Natural killer cell treated with Interleukin-12 subunit alpha and Interleukin-12 subunit beta and Interleukin-15 and Interleukin-18, amount 100 ng/mL, for 72 hours (primary cell): ENCODE data around the gene DLGAP1. TPM values are rescaled to one million over a fixed set of nuclear protein-coding genes. Genes with fewer than 3 reads are reported as not detected.
A peak's percentile ranks its signal among the peaks of the same experiment; 100 is the strongest.

ENCODE experiments used
- ATAC-seq, 2 donors: fragments of 150-1000 bp; cut with Tn5 transposase in 1 of 2; sonication (Bioruptor Pico), chemical (Tn5 transposase) in 1 of 2; 2 replicates each; pipeline ENCODE4 v1.10.0; 2021
- DNase-seq: peaks from one replicate; pipeline ENCODE4 v3.0.0; 2022; ENCODE audit warnings: low spot score
- H3K27ac Mint-ChIP-seq, 2 donors: 1 replicate in 1 of 2; 2 replicates in 1 of 2; pipeline ENCODE4 v1.8.0; 2022; ENCODE audit warnings: mixed read lengths in 2 of 2, mild to moderate bottlenecking in 1 of 2, moderate library complexity in 1 of 2
- H3K27me3 Mint-ChIP-seq, 2 donors: 1 replicate in 1 of 2; 2 replicates in 1 of 2; pipeline ENCODE4 v1.8.0; 2022; ENCODE audit warnings: mixed read lengths in 2 of 2
- H3K36me3 Mint-ChIP-seq: one replicate; pipeline ENCODE4 v1.8.0; 2022; ENCODE audit warnings: mixed read lengths
- H3K4me1 Mint-ChIP-seq, 2 donors: 1 replicate in 1 of 2; 2 replicates in 1 of 2; pipeline ENCODE4 v1.8.0; 2022; ENCODE audit warnings: low read depth in 2 of 2, mixed read lengths in 2 of 2, mild to moderate bottlenecking in 1 of 2
- H3K4me3 Mint-ChIP-seq: one replicate; pipeline ENCODE4 v1.8.0; 2022; ENCODE audit warnings: mixed read lengths
- H3K9me3 Mint-ChIP-seq: 2 replicates; pipeline ENCODE4 v1.8.0; 2022; ENCODE audit warnings: mixed read lengths
- total RNA-seq, 2 donors: library from RNA; stranded (reverse); gene quantifications; one replicate each; pipeline ENCODE4 v1.2.3, GENCODE V29; 2022

DLGAP1 gene
- total RNA-seq, 2 donors from 2014 or later: not detected

DNA sequence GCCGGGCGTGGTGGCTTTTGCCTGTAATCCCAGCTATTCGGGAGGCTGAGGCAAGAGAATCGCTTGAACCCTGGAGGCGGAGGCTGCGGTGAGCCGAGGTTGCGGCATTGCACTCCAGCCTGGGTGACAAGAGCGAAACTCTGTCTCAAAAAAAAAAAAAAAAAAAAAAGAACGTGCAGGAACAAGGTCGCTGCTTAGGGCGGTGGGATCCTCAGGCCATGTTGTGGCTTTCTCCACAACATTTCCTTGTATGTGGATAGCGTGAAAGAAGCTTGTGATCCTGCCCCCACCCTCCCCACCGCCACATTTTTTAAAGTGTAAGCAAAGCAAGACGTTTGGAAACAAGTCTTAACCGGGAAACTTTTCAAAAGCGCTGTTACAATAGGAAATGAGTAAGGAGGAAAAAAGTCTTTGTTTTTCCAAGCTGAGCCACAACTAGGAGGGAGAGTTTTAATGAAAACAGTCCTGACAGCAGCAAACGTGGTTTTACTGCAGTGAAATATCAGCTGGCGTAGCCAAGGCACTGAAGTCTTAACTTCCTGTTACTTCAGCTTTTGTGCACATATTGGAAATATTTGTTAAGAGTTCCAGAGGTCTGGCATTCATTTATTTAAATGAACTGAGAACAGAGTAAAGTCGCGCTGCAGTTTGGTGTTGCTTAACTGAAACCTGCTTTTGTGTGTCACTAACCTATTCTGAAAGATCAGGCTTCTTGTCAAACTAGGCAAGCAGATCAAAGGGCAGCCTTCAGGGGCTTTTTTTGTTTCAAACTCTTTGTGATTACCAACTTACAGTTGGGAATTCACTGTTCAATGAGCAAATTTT is 1001.4 kb downstream of the DLGAP1 start:
- Mint-ChIP-seq H3K27me3 (no peaks in the 10 kb centered on the region), H3K27ac (peak overlapping the region; percentile 99), H3K4me3 (peak overlapping the region; percentile 97), H3K4me1 (peaks cover 34% of the 10 kb centered on the region in 2 donors), H3K9me3 (no peaks in the 10 kb centered on the region), H3K36me3 (peaks cover 12% of the 10 kb centered on the region)
- no peak for DNase-seq
- ATAC-seq: no peak

DNA sequence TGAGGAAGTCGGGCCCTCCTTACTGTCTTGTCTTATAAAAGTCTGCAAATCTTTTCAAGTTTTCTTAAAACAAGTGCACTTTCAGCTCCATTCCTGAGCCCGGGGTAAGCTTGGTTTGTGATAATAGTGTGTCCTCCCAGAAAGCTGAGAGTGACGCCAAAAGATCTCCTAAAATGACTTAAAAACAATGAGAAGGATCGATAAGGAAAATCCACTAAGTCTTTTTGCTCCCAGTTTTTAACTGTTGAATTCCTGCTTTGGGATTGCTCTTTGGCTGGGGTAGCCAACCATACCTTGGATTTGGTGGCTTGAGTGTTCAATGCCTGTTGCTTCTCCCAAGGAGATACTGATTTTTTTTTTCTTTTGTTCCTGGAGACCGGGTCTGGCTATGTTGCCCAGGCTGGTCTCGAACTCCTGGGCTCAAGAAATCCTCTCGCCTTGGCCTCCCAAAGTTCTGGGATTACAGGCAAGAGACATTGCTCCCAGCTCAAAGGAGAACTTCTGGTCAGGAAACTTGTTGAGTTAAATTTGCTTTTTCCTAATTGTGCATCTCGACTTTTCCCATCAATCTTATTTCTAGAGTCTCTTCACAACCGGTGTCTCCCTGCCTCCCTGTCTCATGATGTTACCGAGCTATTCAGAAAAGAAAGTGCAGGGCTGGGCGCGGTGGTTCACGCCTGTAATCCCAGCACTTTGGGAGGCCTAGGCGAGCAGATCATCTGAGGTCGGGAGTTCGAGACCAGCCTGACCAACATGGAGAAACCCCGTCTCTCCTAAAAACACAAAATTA is 1002.2 kb downstream of the DLGAP1 start:
- Mint-ChIP-seq H3K36me3 (peaks cover 5% of the 10 kb centered on the region), H3K4me1 (peaks cover 29 to 35% of the 10 kb centered on the region in 2 donors), H3K4me3 (peak overlapping the region; percentile 97), H3K27me3 (no peaks in the 10 kb centered on the region), H3K27ac (peak overlapping the region; percentile 99), H3K9me3 (no peaks in the 10 kb centered on the region)
- ATAC-seq: no peak
- no peak for DNase-seq

DNA sequence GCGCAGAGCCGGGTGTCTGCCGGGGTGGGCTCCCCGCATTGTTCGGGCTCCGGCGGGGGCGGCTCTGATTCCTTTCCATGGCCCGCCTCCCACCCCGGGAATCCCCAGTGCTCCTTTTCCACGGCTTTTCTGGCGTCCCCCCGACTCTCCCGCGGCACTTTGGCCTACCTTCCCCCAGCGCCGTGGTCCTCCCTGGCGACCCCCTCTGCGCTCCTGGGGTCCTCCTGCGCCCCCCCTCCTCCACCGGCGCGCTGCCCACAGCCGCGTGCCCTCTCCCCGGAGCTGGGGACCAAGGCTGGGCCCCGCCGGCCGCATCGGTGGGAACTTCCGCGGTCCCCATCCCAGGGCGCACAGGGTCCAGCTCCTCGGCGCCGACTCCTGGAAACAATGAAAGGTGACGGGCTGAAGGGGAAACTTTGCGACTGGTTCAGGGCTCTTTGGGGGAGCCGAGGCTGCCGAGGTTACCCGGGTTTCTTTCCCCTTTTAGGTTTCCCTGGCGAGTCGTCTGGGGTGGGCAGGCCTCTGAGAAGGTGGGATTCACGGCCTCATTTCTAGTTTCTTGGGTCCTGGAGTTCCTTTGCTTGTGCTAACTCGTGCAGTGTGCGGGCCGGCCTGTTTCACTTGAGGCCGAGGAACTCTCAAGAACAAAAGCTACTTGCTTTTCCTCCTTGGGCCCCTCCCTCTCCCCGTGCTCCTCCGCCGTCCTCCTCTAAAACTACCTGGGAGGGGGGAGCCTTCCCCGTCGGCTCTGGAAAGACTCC is 1002.9 kb downstream of the DLGAP1 start:
- Mint-ChIP-seq H3K4me1 (peaks cover 25 to 37% of the 10 kb centered on the region in 2 donors), H3K9me3 (no peaks in the 10 kb centered on the region), H3K4me3 (peak overlapping the region; percentile 97), H3K27me3 (no peaks in the 10 kb centered on the region), H3K36me3 (no peaks in the 10 kb centered on the region), H3K27ac (peak overlapping the region; percentile 99)
- ATAC-seq (no peak), DNase-seq (no peak)

DNA sequence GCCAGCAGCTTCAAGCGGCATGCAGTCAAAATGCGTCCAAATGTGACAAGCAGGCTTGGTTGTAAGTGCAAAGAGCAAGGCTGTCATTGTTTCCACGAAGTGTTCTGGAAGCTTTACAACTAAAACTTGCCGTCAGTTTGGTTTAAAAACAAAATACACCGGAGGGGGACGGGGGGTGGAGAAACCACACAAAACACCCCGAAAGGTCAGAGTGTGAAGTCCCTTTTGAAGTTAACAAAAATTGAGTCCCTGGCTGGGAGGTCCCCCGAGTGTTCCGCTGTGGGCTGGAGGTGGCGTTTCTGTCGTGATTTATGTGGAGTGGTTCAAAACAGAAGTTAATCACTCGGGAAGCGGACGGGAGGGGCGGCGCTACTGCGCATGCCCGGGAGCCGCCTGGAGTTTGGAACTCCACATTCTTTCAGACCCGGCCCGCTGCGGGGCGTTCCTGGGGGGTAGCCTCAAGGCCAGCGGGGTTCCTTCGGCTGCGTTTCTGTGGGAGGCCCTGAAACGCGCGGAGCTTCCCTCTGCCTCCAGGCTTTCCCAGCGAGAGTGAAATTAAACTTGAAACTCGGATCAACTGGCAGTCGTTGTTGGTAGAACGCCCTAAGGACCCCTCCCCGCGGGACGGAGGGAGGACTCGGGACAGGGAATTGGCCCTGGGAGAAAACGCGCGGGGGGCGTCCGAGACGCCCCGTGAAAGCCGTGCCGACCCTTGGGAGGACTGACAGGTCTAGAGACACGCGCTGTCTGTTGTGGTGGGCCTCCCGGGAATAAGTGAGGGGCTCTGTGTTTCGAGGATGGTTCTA is 1003.7 kb downstream of the DLGAP1 start:
- peaks cover 30 to 40% of the 10 kb centered on the region in 2 donors for H3K4me1 Mint-ChIP-seq
- ATAC-seq (no peak), DNase-seq (peak; percentile 90)
- no peaks in the 10 kb centered on the region for H3K27me3 Mint-ChIP-seq
- no peaks in the 10 kb centered on the region for H3K36me3 Mint-ChIP-seq
- H3K9me3 Mint-ChIP-seq: no peaks in the 10 kb centered on the region
- peak overlapping the region; percentile 99 for H3K27ac Mint-ChIP-seq
- peak overlapping the region; percentile 97 for H3K4me3 Mint-ChIP-seq

DNA sequence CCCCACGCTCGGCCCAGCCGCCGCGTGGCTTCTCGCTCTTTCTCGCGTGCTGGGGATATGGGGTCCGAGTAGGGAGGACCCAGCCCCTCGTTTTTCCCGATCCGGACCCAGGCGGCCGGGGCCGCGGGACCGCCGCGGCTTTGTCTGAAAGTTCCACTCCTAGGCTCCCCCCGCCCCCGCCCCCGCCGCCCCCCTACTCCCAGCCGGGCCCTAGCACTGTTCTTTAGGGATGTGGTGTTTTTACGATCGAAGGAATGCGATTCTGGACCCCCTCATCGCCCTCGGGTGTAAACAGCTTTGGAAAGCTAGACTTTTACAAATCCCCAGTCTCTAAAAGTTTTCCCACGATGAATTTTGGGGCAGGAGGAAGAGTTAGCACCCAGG is 1004.3 kb downstream of the DLGAP1 start:
- no peak for ATAC-seq
- H3K4me1 Mint-ChIP-seq: peaks cover 30 to 40% of the 10 kb centered on the region in 2 donors

DNA sequence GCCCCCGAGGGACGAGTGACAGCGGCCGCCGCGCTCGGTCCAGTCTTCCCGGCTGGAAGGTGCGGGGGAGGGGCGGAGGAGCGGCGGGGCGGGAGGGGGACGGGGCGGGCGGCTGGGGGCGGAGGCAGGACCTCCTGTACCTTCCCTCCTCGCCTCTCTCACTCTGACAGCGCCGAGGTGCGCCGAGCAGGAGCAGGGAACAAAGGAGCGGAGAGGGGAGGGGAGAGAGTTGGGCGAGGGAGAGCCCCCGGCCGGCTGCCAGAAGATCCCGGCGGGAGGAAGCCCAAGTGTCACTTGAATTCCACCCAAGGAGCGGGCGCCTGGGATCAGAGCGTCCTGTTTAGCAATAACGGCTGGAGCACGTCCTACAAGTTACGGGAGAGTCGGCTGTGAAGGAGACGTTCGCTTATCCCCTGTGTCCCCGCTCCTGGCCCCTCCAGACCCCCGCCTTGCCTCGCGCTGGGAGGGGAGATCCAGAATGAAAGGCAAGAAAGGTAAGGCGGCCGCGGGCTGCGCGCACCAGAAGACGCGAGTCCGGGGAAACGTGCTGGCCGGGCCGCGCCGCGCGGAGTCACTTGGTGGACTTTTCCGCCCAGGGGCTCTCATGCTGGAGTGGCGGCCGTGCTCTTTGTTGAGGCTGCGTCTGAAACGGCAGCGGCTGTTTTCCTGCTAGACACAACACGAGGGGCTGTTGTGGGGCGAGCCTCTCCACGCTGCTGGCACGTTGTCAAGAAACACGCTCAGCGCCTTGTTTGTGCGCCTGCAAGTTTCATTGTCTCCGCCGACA is 1004.9 kb downstream of the DLGAP1 start, which contains the start of gene TGIF1:
TSS of gene TGIF1 (plus strand) at position 161 of the 787 bp plus-strand sequence. CDS start at position 479, 318 bp downstream.
- H3K9me3 Mint-ChIP-seq: no peaks in the 10 kb centered on the region

More for the DNA sequence above, 1004.3 kb downstream of the DLGAP1 start:
- no peaks in the 10 kb centered on the region for H3K36me3 Mint-ChIP-seq
- H3K4me3 Mint-ChIP-seq: peak overlapping the region; percentile 97
- H3K27me3 Mint-ChIP-seq: no peaks in the 10 kb centered on the region
- H3K9me3 Mint-ChIP-seq: no peaks in the 10 kb centered on the region
- no peak for DNase-seq
- H3K27ac Mint-ChIP-seq: peak overlapping the region; percentile 99

DNA sequence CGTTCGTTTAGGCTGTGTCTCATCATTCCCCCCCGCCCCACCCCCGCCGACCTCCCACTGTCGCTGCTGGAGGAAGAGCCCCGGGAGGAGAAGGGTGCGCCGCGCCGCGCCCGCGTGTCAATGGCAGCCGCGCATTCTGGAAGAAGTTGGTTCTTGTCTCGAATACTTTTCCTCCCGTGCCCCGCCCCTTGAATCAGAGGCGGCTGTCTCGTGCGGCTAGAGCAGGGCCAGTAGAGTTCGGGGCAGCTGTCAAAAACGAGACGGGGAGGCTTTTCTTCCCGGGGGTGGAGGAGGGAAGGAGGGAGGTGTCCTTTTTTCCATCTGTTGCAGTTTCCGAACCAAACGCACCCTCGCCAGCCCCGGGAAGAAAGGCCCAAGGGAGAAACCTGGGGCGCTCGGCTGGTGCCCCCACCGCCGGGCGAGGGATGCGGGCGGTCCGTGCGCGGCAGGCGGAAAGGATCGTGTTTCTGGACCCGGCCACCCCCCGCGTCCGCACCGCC is 1005.5 kb downstream of the DLGAP1 start:
- Mint-ChIP-seq H3K9me3 (no peaks in the 10 kb centered on the region), H3K36me3 (no peaks in the 10 kb centered on the region), H3K4me3 (peak overlapping the region; percentile 97), H3K4me1 (peaks cover 30 to 37% of the 10 kb centered on the region in 2 donors), H3K27ac (peak overlapping the region; percentile 99), H3K27me3 (no peaks in the 10 kb centered on the region)
- no peak for DNase-seq
- peak; percentile 0 to 7 for ATAC-seq

More for the DNA sequence above, 1004.9 kb downstream of the DLGAP1 start, which contains the start of gene TGIF1:
- H3K27me3 Mint-ChIP-seq: no peaks in the 10 kb centered on the region
- H3K4me1 Mint-ChIP-seq: peaks cover 30 to 40% of the 10 kb centered on the region in 2 donors
- peak within 1 kb of the TSS; percentile 97 for H3K4me3 Mint-ChIP-seq
- peak within 1 kb of the TSS; percentile 99 for H3K27ac Mint-ChIP-seq
- peak; percentile 4 for ATAC-seq
- H3K36me3 Mint-ChIP-seq: no peaks in the 10 kb centered on the region
- DNase-seq: peak; percentile 74

DNA sequence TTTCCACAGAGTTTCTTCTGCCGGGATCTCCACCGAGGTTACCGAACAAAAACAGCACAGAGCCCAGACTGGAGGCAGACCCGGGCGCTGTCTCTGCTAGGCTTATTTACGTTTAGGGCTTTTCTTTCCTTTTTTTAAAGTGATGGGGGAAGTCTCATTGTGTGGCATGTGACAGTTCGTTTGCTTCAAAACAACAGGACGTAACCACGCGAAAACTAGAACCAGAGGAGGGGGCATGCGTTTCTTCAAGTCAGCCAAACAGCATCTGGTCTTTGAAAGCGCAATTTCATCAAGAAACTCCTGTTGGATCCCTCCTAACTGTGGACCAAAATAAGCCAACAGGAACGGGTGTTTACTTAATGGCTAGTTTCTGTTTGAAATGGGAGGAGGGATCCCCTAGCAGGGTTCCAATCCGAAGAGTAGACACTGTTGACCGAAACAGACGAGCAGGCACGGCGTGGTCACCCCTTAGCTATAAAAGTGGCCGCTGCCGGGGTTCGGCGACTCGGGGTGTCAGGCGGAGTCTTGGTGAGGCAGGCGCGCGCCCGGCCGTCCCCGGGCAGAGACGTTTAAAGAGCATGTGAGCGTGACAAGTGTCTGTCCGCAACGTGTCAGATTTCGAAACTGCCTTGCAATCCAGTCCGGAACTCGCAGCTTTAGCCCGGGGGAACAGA is 1006.1 kb downstream of the DLGAP1 start:
- Mint-ChIP-seq H3K27me3 (no peaks in the 10 kb centered on the region), H3K4me1 (peaks cover 28 to 36% of the 10 kb centered on the region in 2 donors), H3K4me3 (peak overlapping the region; percentile 97), H3K27ac (peak overlapping the region; percentile 99), H3K36me3 (no peaks in the 10 kb centered on the region), H3K9me3 (no peaks in the 10 kb centered on the region)
- peak; percentile 92 for DNase-seq
- peak; percentile 75 to 84 for ATAC-seq

DNA sequence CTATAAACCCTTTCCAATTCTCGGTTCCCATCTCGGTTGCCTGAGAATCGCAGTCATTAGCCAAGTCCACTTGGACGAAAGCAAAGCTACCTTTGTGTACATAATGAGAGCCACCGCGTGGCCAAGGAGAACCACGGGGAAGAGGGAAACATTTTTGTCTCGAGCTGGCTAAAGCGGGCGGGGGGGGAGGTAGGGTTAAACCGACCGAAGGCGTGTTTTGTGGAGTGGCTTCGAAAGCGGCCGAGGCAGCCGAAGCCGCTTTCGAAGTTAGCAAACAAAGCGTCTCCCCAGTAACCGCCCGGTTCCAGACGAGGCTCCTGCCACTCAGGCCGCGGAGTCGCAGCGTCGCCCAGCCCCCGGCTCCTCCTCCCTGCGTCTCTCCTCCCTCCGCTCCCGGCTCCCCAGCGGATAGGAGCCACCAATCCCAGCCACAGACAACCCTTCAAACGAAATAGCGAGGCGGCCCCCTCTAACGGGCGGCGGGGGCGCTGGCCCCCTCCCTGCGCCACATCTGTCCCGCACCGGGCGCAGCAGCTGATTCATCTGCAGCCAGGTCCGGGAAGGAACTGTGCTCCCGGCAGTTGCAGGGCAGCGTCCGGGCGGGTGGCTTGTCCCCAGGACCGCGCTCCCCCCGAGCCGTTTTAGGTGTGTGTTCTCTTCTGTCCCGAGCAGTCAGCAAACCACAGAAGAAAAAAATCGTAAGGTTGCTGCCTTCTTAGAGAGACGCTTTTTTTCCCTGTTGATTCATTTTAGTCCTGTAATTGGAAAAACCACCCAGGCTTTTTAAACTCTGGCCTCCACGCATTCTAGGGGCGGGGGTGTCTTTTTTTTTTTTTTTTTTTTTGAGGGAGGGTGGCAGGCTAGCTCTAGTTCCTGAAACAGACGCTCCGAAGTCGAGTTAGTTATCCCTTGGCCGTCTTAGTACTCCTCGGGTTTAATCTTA is 1006.9 kb downstream of the DLGAP1 start:
- no peaks in the 10 kb centered on the region for H3K36me3 Mint-ChIP-seq
- peak overlapping the region; percentile 99 for H3K27ac Mint-ChIP-seq
- DNase-seq (peak; percentile 88), ATAC-seq (peak; percentile 75 to 81)
- peaks cover 22 to 31% of the 10 kb centered on the region in 2 donors for H3K4me1 Mint-ChIP-seq
- no peaks in the 10 kb centered on the region for H3K27me3 Mint-ChIP-seq
- no peaks in the 10 kb centered on the region for H3K9me3 Mint-ChIP-seq
- H3K4me3 Mint-ChIP-seq: peak overlapping the region; percentile 97

DNA sequence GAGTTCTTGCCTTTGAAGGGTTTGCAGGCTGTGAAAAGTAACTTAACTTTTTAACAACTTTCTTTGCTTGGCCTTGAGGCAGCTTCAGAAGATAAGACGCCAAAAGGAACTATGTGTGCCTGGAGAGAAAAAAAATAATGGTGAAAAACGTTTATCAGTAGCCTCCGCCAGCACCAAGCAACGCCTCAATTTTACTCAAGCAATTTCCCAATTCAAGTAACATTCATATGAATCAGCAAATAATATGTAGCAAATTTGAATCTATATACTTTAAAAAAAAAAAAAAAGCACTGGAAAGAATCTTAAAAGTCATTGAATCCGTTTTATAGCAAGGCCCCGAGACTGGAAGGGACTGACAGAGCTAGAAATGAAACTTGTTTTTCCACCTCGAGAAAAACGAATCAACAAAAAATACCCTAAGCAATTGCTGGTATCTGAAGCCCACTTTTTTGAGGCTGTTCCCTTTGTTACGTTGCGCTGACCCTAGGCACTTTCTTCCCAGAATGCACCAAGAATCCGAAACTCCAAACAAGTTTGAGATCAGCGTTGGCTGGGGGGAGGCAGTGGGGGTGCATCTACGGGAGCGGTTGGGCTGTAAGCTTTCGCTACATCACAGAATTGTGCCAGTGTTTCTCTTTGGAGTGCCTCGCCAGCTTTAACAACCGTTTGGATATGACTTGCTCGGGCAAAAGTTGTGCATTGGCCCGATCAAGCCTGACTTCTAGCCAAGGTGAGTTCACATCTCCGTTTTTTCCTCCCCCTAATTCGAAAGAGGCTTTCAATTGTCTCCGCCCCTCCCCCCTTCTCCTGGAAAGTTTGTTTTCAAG is 1007.8 kb downstream of the DLGAP1 start:
- ATAC-seq: no peak
- no peak for DNase-seq
- Mint-ChIP-seq H3K27ac (peak overlapping the region; percentile 99), H3K4me3 (peak overlapping the region; percentile 97), H3K36me3 (no peaks in the 10 kb centered on the region), H3K4me1 (peaks cover 14 to 22% of the 10 kb centered on the region in 2 donors), H3K27me3 (peaks cover 0 to 2% of the 10 kb centered on the region in 2 donors), H3K9me3 (no peaks in the 10 kb centered on the region)
